ENCODE measurements around the gene LINS1.

- TF ChIP-seq PKNOX1 (IDR thresholded peaks at IDR 0.05), result no peak
- TF ChIP-seq ZNF384 (IDR thresholded peaks at IDR 0.05), result no peak
- no peak for TF ChIP-seq FOXK2 (IDR thresholded peaks at IDR 0.05)
- TF ChIP-seq FOXM1 (IDR thresholded peaks at IDR 0.05; ENCODE audit: borderline replicate concordance), result no peak
Observed at GRCh38 chr15:100558771-100559254, 43.2 kb downstream of the LINS1 start.
